GM19467 (cell line): ENCODE results near the gene DNAJA2.

ENCODE experiments used
- ATAC-seq: cut with Tn5 transposase; IDR thresholded peaks from one replicate; pipeline ENCODE4 v1.9.1; 2021; ENCODE audit warnings: mild to moderate bottlenecking, moderate library complexity; ENCODE audit not compliant: unreplicated experiment

DNAJA2 gene

GRCh38 chr16:46929378-46930332 lies 43.8 kb downstream of the DNAJA2 start:
- peak; percentile 69 for ATAC-seq

- ATAC-seq: no peak
These were observed 44.7 kb downstream of the DNAJA2 start for GRCh38 chr16:46928811-46929210.

GRCh38 chr16:46927273-46927672 lies 46.2 kb downstream of the DNAJA2 start:
- no peak for ATAC-seq

GRCh38 chr16:46926470-46927225 lies 46.8 kb downstream of the DNAJA2 start:
- ATAC-seq: no peak

GRCh38 chr16:46924402-46924801 lies 49.1 kb downstream of the DNAJA2 start:
- no peak for ATAC-seq

GRCh38 chr16:46923513-46924295 lies 49.8 kb downstream of the DNAJA2 start:
- ATAC-seq: no peak

GRCh38 chr16:46922239-46922638 lies 51.2 kb downstream of the DNAJA2 start:
- no peak for ATAC-seq

GRCh38 chr16:46920402-46921068 lies 52.9 kb downstream of the DNAJA2 start:
- ATAC-seq: no peak

GRCh38 chr16:46918905-46919792 lies 54.3 kb downstream of the DNAJA2 start:
- ATAC-seq: peak; percentile 88

- ATAC-seq: no peak
These were observed 55.1 kb downstream of the DNAJA2 start for GRCh38 chr16:46918400-46918799.

- no peak for ATAC-seq
These were observed 56.5 kb downstream of the DNAJA2 start for GRCh38 chr16:46916980-46917379.

- ATAC-seq: no peak
These were observed 57.9 kb downstream of the DNAJA2 start for GRCh38 chr16:46915483-46916025.

GRCh38 chr16:46914556-46915201 lies 58.8 kb downstream of the DNAJA2 start:
- no peak for ATAC-seq

GRCh38 chr16:46911650-46912049 lies 61.8 kb downstream of the DNAJA2 start:
- no peak for ATAC-seq

GRCh38 chr16:46911038-46911437 lies 62.4 kb downstream of the DNAJA2 start:
- peak; percentile 45 for ATAC-seq

- ATAC-seq: no peak
These were observed 64.7 kb downstream of the DNAJA2 start for GRCh38 chr16:46908540-46909372.

GRCh38 chr16:46907061-46907774 lies 66.3 kb downstream of the DNAJA2 start:
- ATAC-seq: no peak
